ENCODE measurements around the gene ATP6V1B1. TPM values are rescaled to one million over a fixed set of nuclear protein-coding genes. Genes with fewer than 3 reads are reported as not detected.

ATP6V1B1 gene
- polyA plus RNA-seq, 3 donors: not detected

DNA sequence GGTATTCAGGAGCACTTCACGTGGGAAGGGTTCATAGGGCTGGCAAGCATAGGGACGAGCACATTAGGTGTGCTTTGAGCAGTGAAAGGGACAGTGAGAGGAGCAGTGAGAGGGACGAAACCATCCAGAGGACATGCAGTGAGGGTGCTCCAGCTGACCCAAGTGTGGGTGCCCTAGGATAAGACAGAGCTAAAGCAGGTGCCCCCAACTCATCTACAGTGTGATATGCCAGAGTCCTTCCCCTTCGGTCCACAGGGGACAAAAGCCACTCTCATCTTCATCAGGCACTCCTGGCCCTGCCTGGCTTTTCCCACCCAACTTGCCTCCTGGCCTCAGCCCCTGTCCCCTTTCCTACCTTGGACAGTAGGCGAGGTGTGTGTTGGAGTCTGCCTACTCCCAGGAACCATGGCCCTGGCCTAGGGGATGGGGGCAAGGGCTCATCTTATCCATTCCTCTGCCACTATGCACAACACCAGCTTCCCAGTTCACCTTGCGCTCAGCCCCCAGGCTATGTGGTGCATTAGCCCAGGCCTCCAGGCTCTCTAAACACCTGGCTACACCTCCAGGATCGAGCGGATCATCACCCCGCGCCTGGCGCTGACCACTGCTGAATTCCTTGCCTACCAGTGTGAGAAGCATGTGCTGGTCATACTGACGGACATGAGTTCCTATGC lies 26.6 kb downstream of the ATP6V1B1 start:
- H3K9me3 Mint-ChIP-seq: peaks cover 0 to 4% (median 1%) of the 10 kb centered on the region in 7 donors
- Histone ChIP-seq H4K20me1 (ENCODE audit: insufficient read depth, low read length) (no peaks in the 10 kb centered on the region), H3K4me2 (replicated peaks; ENCODE audit: extremely low read depth, low read length, poor library complexity, severe bottlenecking) (no peak overlapping the region), H3K79me2 (ENCODE audit: insufficient read depth, low read length) (no peaks in the 10 kb centered on the region), H2AFZ (ENCODE audit: insufficient read depth, low read depth, low read length, poor library complexity, severe bottlenecking) (no peak overlapping the region), H3K9ac (ENCODE audit: insufficient read depth, low read length, poor library complexity, severe bottlenecking) (no peak overlapping the region), H3K9me3 (replicated peaks in 1 of 2; ENCODE audit: control insufficient read depth in 1 of 2, insufficient read depth in 1 of 2, low read length in 2 of 2) (no peaks in the 10 kb centered on the region), H3K27ac (ENCODE audit: low read depth in 1 of 2, low read length in 2 of 2) (no peak overlapping the region), H3K4me3 (replicated peaks in 1 of 3; ENCODE audit: low read depth in 2 of 3, low read length in 3 of 3) (no peak overlapping the region), H3K36me3 (replicated peaks in 1 of 2; ENCODE audit: control insufficient read depth in 1 of 2, insufficient read depth in 2 of 2, low read length in 2 of 2) (no peaks in the 10 kb centered on the region), H3K4me1 (ENCODE audit: control insufficient read depth in 1 of 2, insufficient read depth in 2 of 2, low read length in 2 of 2) (peaks cover 9 to 10% of the 10 kb centered on the region in 2 donors), H3K27me3 (ENCODE audit: control insufficient read depth in 2 of 2, insufficient read depth in 2 of 2, low read length in 2 of 2) (peaks cover 4 to 30% of the 10 kb centered on the region in 2 donors)
- 92% methylated on average over 8 of the region's 12 CpGs for WGBS (ENCODE audit: insufficient coverage)
- peak in 1 of 3 donors; percentile 3 for DNase-seq
- H3K4me3 Mint-ChIP-seq: no peak overlapping the region
- peaks cover 0 to 2% of the 10 kb centered on the region in 2 donors for H3K36me3 Mint-ChIP-seq
- H3K27me3 Mint-ChIP-seq (ENCODE audit: low read depth in 3 of 3): peaks cover 24 to 47% (median 42%) of the 10 kb centered on the region in 3 donors
- peaks cover 11% of the 10 kb centered on the region for H3K4me1 Mint-ChIP-seq
- intact Hi-C loops (cut with micrococcal nuclease): no loop called here
- TF ChIP-seq, protein P1, sequence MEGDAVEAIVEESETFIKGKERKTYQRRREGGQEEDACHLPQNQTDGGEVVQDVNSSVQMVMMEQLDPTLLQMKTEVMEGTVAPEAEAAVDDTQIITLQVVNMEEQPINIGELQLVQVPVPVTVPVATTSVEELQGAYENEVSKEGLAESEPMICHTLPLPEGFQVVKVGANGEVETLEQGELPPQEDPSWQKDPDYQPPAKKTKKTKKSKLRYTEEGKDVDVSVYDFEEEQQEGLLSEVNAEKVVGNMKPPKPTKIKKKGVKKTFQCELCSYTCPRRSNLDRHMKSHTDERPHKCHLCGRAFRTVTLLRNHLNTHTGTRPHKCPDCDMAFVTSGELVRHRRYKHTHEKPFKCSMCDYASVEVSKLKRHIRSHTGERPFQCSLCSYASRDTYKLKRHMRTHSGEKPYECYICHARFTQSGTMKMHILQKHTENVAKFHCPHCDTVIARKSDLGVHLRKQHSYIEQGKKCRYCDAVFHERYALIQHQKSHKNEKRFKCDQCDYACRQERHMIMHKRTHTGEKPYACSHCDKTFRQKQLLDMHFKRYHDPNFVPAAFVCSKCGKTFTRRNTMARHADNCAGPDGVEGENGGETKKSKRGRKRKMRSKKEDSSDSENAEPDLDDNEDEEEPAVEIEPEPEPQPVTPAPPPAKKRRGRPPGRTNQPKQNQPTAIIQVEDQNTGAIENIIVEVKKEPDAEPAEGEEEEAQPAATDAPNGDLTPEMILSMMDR (IDR thresholded peaks at IDR 0.05): no peak
- H3K27ac Mint-ChIP-seq: no peak overlapping the region

DNA sequence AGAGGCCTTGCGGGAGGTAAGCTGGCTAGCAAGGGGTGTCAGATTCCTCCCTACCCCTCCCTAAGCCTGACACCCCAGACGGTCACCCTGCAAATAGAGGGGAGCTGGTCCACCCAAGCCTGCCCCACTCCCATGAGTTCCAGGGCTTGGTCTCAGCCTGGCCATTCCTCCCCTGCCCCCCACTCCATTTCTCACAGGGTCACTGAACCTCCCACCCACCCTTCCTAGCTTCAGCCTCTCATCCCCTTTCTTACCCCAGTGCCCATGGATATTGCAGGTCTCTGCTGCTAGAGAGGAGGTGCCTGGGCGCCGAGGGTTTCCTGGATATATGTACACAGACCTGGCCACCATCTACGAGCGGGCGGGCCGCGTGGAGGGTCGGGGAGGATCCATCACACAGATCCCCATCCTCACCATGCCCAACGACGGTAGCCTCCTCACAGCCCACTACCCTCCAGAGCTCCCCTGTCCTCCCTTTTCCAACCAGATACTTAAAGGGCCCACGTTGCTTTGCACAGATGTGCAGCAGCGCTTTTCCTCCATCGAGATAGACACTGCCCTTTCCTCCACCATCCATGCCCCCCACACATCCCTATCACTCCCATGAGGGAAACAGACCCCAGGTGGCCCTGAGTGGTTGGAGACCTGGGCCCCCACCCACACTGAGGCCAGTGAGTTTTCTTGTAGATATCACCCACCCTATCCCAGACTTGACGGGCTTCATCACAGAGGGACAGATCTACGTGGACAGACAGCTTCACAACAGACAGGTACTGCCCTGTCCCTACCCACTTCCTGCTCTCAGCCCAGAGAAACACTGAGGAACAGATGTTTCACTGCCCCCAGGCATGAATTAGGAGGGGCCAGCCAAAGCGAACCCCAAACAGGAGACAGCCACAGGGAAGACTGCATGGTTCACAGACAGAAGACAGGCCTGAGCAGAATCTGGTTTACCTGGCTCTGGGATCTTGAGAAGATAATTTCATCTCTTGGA lies 27.5 kb downstream of the ATP6V1B1 start:
- TF ChIP-seq, protein P1 (IDR thresholded peaks at IDR 0.05): no peak
- intact Hi-C loops (cut with micrococcal nuclease): no loop called here
- Histone ChIP-seq H3K4me2 (replicated peaks; ENCODE audit: extremely low read depth, low read length, poor library complexity, severe bottlenecking) (no peak overlapping the region), H3K79me2 (ENCODE audit: insufficient read depth, low read length) (no peaks in the 10 kb centered on the region), H3K9me3 (replicated peaks in 1 of 2; ENCODE audit: control insufficient read depth in 1 of 2, insufficient read depth in 1 of 2, low read length in 2 of 2) (no peaks in the 10 kb centered on the region), H3K36me3 (replicated peaks in 1 of 2; ENCODE audit: control insufficient read depth in 1 of 2, insufficient read depth in 2 of 2, low read length in 2 of 2) (no peaks in the 10 kb centered on the region), H3K27ac (ENCODE audit: low read depth in 1 of 2, low read length in 2 of 2) (no peak overlapping the region), H3K4me1 (ENCODE audit: control insufficient read depth in 1 of 2, insufficient read depth in 2 of 2, low read length in 2 of 2) (peaks cover 9 to 10% of the 10 kb centered on the region in 2 donors), H3K27me3 (ENCODE audit: control insufficient read depth in 2 of 2, insufficient read depth in 2 of 2, low read length in 2 of 2) (peaks cover 4 to 30% of the 10 kb centered on the region in 2 donors), H4K20me1 (ENCODE audit: insufficient read depth, low read length) (no peaks in the 10 kb centered on the region), H3K4me3 (replicated peaks in 1 of 3; ENCODE audit: low read depth in 2 of 3, low read length in 3 of 3) (no peak overlapping the region), H3K9ac (ENCODE audit: insufficient read depth, low read length, poor library complexity, severe bottlenecking) (no peak overlapping the region), H2AFZ (ENCODE audit: insufficient read depth, low read depth, low read length, poor library complexity, severe bottlenecking) (no peak overlapping the region)
- Mint-ChIP-seq H3K9me3 (peaks cover 0 to 4% (median 1%) of the 10 kb centered on the region in 7 donors), H3K27me3 (ENCODE audit: low read depth in 3 of 3) (peaks cover 25 to 48% (median 45%) of the 10 kb centered on the region in 3 donors), H3K36me3 (peaks cover 0 to 2% of the 10 kb centered on the region in 2 donors), H3K27ac (no peak overlapping the region), H3K4me3 (peak overlapping the region in 1 of 2 donors; percentile 9), H3K4me1 (peaks cover 7% of the 10 kb centered on the region)
- DNase-seq: no peak
- WGBS (ENCODE audit: insufficient coverage): 76% methylated on average over 15 of the region's 18 CpGs
